Tibial nerve (tissue), 3 donors: ENCODE data around the gene TNIK.

ENCODE experiments used
- CTCF ChIP-seq, 5 experiments: fragments of 200-600 bp in 3 of 5; fragments of 450-650 bp in 2 of 5; sonication (generic) in 3 of 5; IDR thresholded peaks; one replicate each; pipeline ENCODE4 v1.5.1; 2016 to 2019; ENCODE audit warnings: antibody characterized with exemption in 5 of 5, mild to moderate bottlenecking in 3 of 5, moderate library complexity in 2 of 5
- POLR2A ChIP-seq, 2 donors: fragments of 450-650 bp; IDR thresholded peaks; one replicate each; pipeline ENCODE4 v1.6.1; 2017; ENCODE audit warnings: antibody characterized with exemption in 2 of 2, mild to moderate bottlenecking in 2 of 2, moderate library complexity in 2 of 2

- TF ChIP-seq CTCF (IDR thresholded peaks at IDR 0.05) (no peak), POLR2A (IDR thresholded peaks at IDR 0.05) (no peak)
Measured at GRCh38 chr3:171058873-171059603, 401.2 kb downstream of the TNIK start.
